Mucosa of stomach (tissue), 1 donor: ENCODE measurements around the gene AKAP6.

Experiments used
- H3K27me3 ChIP-seq: one replicate; pipeline ENCODE4 v1.7.0; 2013; ENCODE audit warnings: mild to moderate bottlenecking, low read length; ENCODE audit not compliant: control insufficient read depth, insufficient read depth
- H3K36me3 ChIP-seq: one replicate; pipeline ENCODE4 v1.7.0; 2013; ENCODE audit warnings: low read length; ENCODE audit not compliant: control insufficient read depth, insufficient read depth
- H3K4me1 ChIP-seq: one replicate; pipeline ENCODE4 v1.7.0; 2013; ENCODE audit warnings: mild to moderate bottlenecking, low read length; ENCODE audit not compliant: control insufficient read depth, insufficient read depth
- H3K4me3 ChIP-seq: one replicate; pipeline ENCODE4 v1.7.0; 2013; ENCODE audit warnings: low read length
- H3K9ac ChIP-seq: one replicate; pipeline ENCODE4 v1.7.0; 2013; ENCODE audit warnings: mild to moderate bottlenecking, low read length, moderate library complexity
- H3K9me3 ChIP-seq: one replicate; pipeline ENCODE4 v1.7.0; 2013; ENCODE audit warnings: mild to moderate bottlenecking, low read length, moderate library complexity; ENCODE audit not compliant: control insufficient read depth
- donor health status: Pancreatic carcinoma.

AKAP6 gene

DNA sequence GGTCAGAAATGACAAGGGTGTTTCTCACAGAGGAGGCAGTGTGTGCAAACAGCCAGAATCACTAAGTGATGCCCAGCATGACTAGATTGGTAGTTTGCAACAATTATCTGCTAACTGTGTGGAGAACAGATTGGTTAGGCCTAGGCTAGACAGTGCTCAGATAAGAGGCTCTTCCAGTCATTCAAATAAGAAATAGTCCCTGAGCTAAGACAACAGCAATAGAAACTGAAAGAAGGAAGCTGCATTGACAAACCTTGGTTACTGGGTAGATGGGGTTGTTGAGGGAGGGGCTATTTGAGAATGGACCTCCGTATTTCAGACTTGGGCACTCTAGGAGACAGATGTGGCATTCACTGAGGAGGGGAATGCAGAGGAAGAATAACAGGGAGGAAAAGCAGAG, 354.6 kb downstream of the AKAP6 start:
- H3K9ac ChIP-seq = no peak overlapping the region
- H3K4me3 ChIP-seq = no peak overlapping the region
- H3K9me3 ChIP-seq = no peaks in the 10 kb centered on the region
- no peaks in the 10 kb centered on the region for H3K4me1 ChIP-seq
- no peaks in the 10 kb centered on the region for H3K27me3 ChIP-seq
- no peaks in the 10 kb centered on the region for H3K36me3 ChIP-seq

GRCh38 chr14:32688941-32689340, 359.8 kb downstream of the AKAP6 start:
- Histone ChIP-seq H3K27me3 (no peaks in the 10 kb centered on the region), H3K36me3 (no peaks in the 10 kb centered on the region), H3K4me3 (no peak overlapping the region), H3K9ac (no peak overlapping the region), H3K9me3 (no peaks in the 10 kb centered on the region), H3K4me1 (no peaks in the 10 kb centered on the region)

GRCh38 chr14:32692441-32692840, 363.3 kb downstream of the AKAP6 start:
- Histone ChIP-seq H3K4me1 (no peaks in the 10 kb centered on the region), H3K27me3 (no peaks in the 10 kb centered on the region), H3K9ac (no peak overlapping the region), H3K9me3 (no peaks in the 10 kb centered on the region), H3K36me3 (no peaks in the 10 kb centered on the region), H3K4me3 (no peak overlapping the region)

DNA sequence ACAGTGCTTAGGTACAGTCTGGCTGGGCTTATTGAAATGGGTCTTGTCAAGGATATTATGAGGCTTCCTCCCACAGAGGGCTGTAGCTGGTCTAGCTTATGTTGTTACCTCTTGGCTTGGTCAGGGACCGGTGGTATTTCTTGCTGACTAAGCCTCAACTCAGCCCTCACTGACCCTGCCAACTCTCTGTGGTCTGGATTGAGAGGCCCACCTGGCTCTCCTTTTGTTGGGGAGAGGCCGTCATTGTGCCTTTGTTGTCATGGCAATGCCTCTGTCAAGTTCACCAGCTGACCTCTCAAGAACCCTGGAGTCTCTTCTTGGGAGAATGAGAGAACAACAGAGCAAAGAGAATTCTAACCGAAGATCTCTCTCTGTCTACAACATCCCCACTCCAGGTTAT, 364.0 kb downstream of the AKAP6 start:
- Histone ChIP-seq H3K27me3 (no peaks in the 10 kb centered on the region), H3K36me3 (no peaks in the 10 kb centered on the region), H3K9ac (no peak overlapping the region), H3K9me3 (no peaks in the 10 kb centered on the region), H3K4me1 (no peaks in the 10 kb centered on the region), H3K4me3 (no peak overlapping the region)

GRCh38 chr14:32694795-32695449, 365.8 kb downstream of the AKAP6 start:
- Histone ChIP-seq H3K9ac (no peak overlapping the region), H3K27me3 (no peaks in the 10 kb centered on the region), H3K36me3 (no peaks in the 10 kb centered on the region), H3K4me3 (no peak overlapping the region), H3K4me1 (no peaks in the 10 kb centered on the region), H3K9me3 (no peaks in the 10 kb centered on the region)

DNA sequence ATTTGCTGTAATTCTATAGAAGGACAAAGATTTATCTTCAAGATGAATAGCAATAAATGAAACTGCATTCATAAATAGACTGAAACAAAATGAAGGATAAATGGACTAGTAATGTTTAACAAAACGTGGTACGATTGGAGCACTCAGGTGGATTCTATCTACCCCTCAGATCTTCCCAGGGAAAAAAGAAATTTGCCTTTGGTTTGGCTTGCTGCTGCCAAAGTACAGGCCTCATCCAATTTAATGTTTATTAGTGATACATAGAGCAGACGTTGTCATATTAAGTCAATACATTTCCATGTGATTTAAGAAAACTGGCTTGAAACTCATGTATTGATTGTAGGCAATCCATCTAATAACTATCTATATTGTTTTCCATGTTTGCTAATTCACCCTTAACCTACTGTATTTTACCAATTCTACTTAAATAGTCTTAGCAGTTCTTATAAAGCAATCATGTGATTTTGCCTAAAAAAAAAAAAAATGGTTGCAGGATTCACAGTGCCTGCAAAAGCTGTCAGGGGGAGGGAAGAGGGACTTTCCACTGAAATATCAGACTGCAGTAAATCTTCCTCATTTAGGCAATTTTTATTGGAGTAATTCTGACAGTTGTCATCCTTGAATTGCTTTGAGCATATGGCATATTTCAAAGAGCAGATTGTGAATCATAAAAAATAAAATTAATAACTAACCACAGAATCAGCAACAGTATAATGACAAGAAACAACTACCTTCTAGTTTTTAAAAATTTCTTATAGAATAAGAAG, 367.4 kb downstream of the AKAP6 start:
- no peaks in the 10 kb centered on the region for H3K9me3 ChIP-seq
- no peaks in the 10 kb centered on the region for H3K4me1 ChIP-seq
- no peaks in the 10 kb centered on the region for H3K27me3 ChIP-seq
- no peak overlapping the region for H3K4me3 ChIP-seq
- H3K9ac ChIP-seq = no peak overlapping the region
- H3K36me3 ChIP-seq = no peaks in the 10 kb centered on the region

- Histone ChIP-seq H3K9me3 (no peaks in the 10 kb centered on the region), H3K9ac (no peak overlapping the region), H3K4me3 (no peak overlapping the region), H3K4me1 (no peaks in the 10 kb centered on the region), H3K36me3 (no peaks in the 10 kb centered on the region), H3K27me3 (no peaks in the 10 kb centered on the region)
These were observed 368.0 kb downstream of the AKAP6 start for GRCh38 chr14:32697114-32697513.

GRCh38 chr14:32697704-32698103, 368.6 kb downstream of the AKAP6 start:
- no peaks in the 10 kb centered on the region for H3K36me3 ChIP-seq

GRCh38 chr14:32698831-32699230, 369.7 kb downstream of the AKAP6 start:
- Histone ChIP-seq H3K36me3 (no peaks in the 10 kb centered on the region), H3K27me3 (no peaks in the 10 kb centered on the region), H3K4me1 (peaks cover 6% of the 10 kb centered on the region), H3K9ac (no peak overlapping the region), H3K4me3 (no peak overlapping the region), H3K9me3 (no peaks in the 10 kb centered on the region)

More at GRCh38 chr14:32697704-32698103, 368.6 kb downstream of the AKAP6 start:
- no peak overlapping the region for H3K9ac ChIP-seq
- H3K4me1 ChIP-seq = peaks cover 3% of the 10 kb centered on the region
- no peaks in the 10 kb centered on the region for H3K9me3 ChIP-seq
- no peaks in the 10 kb centered on the region for H3K27me3 ChIP-seq
- no peak overlapping the region for H3K4me3 ChIP-seq

GRCh38 chr14:32701475-32701874, 372.4 kb downstream of the AKAP6 start:
- peaks cover 6% of the 10 kb centered on the region for H3K4me1 ChIP-seq

DNA sequence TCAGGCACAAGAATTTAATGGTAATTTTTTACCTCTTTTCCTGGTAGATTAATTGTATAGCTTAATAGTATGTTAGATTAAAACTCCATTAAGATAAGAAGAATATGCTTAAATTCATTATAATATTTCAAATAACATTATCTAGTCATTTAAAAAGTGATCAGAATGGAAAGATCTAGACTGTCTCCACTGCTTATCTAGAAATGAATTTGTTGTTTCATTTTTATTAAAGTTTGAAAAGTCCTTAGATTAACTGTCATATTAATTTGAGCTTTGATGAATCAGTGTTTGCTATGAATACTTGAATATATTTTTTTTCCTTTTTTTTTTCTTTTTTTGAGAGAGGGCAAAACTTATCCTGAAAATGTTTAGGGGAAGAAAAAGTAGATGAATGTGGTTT, 373.0 kb downstream of the AKAP6 start:
- Histone ChIP-seq H3K36me3 (no peaks in the 10 kb centered on the region), H3K9ac (no peak overlapping the region), H3K9me3 (no peaks in the 10 kb centered on the region), H3K4me1 (peaks cover 6% of the 10 kb centered on the region), H3K27me3 (no peaks in the 10 kb centered on the region), H3K4me3 (no peak overlapping the region)

More at GRCh38 chr14:32701475-32701874, 372.4 kb downstream of the AKAP6 start:
- Histone ChIP-seq H3K4me3 (no peak overlapping the region), H3K9me3 (no peaks in the 10 kb centered on the region), H3K27me3 (no peaks in the 10 kb centered on the region), H3K9ac (no peak overlapping the region), H3K36me3 (no peaks in the 10 kb centered on the region)

DNA sequence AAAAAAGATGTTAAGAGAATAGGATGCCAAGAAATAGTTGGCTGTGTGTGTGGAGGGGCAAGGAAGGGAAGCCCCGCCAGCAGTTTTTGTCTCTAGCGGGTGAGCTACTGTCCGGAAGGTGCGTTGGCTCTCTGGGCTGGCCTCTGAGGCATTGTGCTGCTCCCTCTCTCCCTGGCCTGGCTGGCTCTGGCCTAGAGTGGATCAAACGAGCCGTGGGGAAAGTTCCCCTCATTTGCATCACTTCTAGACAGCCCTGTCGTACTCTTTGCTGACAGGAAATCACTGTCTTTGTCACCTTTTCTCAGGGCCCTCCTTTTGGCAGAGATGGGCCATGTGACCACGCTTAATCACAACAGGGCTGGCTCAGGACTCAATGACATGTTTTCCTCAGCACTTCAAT, 373.5 kb downstream of the AKAP6 start:
- Histone ChIP-seq H3K9ac (no peak overlapping the region), H3K4me1 (peaks cover 6% of the 10 kb centered on the region), H3K36me3 (no peaks in the 10 kb centered on the region), H3K9me3 (no peaks in the 10 kb centered on the region), H3K27me3 (no peaks in the 10 kb centered on the region), H3K4me3 (no peak overlapping the region)
